SK-N-SH (cell line): ENCODE results near the gene CYP46A1. TPM values are rescaled to one million over a fixed set of nuclear protein-coding genes. Genes with fewer than 3 reads are reported as not detected.

Experiments used
- CTCF ChIA-PET: fragments of 300-600, 350-600 bp; formaldehyde crosslinking; extraction: SDS; loops from one replicate; lab custom pipeline; 2021; lab: Yijun Ruan, JAX
- POLR2A ChIA-PET: fragments of 350-600 bp; sonication (Branson Sonifier 250); formaldehyde crosslinking; extraction: SDS; loops from one replicate; lab custom pipeline; 2020; ENCODE audit warnings: antibody characterized with exemption, inconsistent platforms; lab: Yijun Ruan, JAX
- DNase-seq: peaks from one replicate; pipeline ENCODE4 v3.0.0; 2012
- H2AFZ ChIP-seq: fragments of 200-600 bp; sonication (generic); 2 replicates; pipeline ENCODE4 v1.8.1; 2016; ENCODE audit warnings: antibody characterized with exemption, mild to moderate bottlenecking, low read depth
- H3F3A ChIP-seq: fragments of 200-600 bp; sonication (generic); replicated peaks from 2 replicates; pipeline ENCODE3; 2016; ENCODE audit warnings: antibody characterized with exemption, mild to moderate bottlenecking; ENCODE audit not compliant: insufficient read depth
- H3K27ac ChIP-seq, 2 experiments: fragments of 200-500 bp in 1 of 2; fragments of 200-600 bp in 1 of 2; sonication (Bioruptor generic) in 1 of 2; sonication (generic), shearing (Covaris generic) in 1 of 2; 2 replicates each; pipeline versions ENCODE4 v1.5.1 to v1.6.1; 2014 to 2016; ENCODE audit warnings: low read depth in 2 of 2, inconsistent platforms in 1 of 2, low read length in 1 of 2, mild to moderate bottlenecking in 1 of 2, mixed read lengths in 1 of 2
- H3K27me3 ChIP-seq: fragments of 200-600 bp; sonication (generic), shearing (Covaris generic); 2 replicates; pipeline ENCODE4 v1.6.1; 2016; ENCODE audit warnings: mixed run types; ENCODE audit not compliant: insufficient read depth
- H3K36me3 ChIP-seq, 2 experiments: fragments of 200-500 bp in 1 of 2; fragments of 200-600 bp in 1 of 2; sonication (Bioruptor generic) in 1 of 2; sonication (generic) in 1 of 2; replicated peaks in 1 of 2; 2 replicates each; pipeline versions ENCODE3 to v1.5.1; 2014 to 2016; ENCODE audit warnings: low read length in 1 of 2, mild to moderate bottlenecking in 1 of 2; ENCODE audit not compliant: insufficient read depth in 2 of 2, control insufficient read depth in 1 of 2
- H3K4me1 ChIP-seq, 2 experiments: fragments of 200-500 bp in 1 of 2; fragments of 200-600 bp in 1 of 2; sonication (Bioruptor generic) in 1 of 2; sonication (generic), shearing (Covaris generic) in 1 of 2; 2 replicates each; pipeline versions ENCODE4 v1.5.1 to v1.6.1; 2014 to 2016; ENCODE audit warnings: low read depth in 1 of 2, low read length in 1 of 2, mixed run types in 1 of 2; ENCODE audit not compliant: insufficient read depth in 2 of 2, control insufficient read depth in 1 of 2
- H3K4me2 ChIP-seq: fragments of 200-600 bp; sonication (generic), shearing (Covaris generic); 2 replicates; pipeline ENCODE4 v1.6.1; 2017; ENCODE audit warnings: mixed run types
- H3K4me3 ChIP-seq, 2 experiments: fragments of 200-500 bp in 1 of 2; fragments of 200-600 bp in 1 of 2; sonication (Bioruptor generic) in 1 of 2; sonication (generic), shearing (Covaris generic) in 1 of 2; 2 replicates each; pipeline versions ENCODE4 v1.5.1 to v1.8.1; 2014 to 2016; ENCODE audit warnings: low read depth in 2 of 2, inconsistent platforms in 1 of 2, low read length in 1 of 2, mild to moderate bottlenecking in 1 of 2, mixed read lengths in 1 of 2, moderate library complexity in 1 of 2
- H3K79me2 ChIP-seq: fragments of 200-600 bp; sonication (generic); 2 replicates; pipeline ENCODE4 v1.8.1; 2017; ENCODE audit warnings: mild to moderate bottlenecking; ENCODE audit not compliant: insufficient read depth
- H3K9ac ChIP-seq: fragments of 200-600 bp; sonication (generic); 2 replicates; pipeline ENCODE4 v1.6.1; 2017; ENCODE audit warnings: mixed run types
- H3K9me2 ChIP-seq: fragments of 200-600 bp; sonication (generic); 2 replicates; pipeline ENCODE4 v1.6.1; 2017; ENCODE audit warnings: mixed run types
- H3K9me3 ChIP-seq: fragments of 200-600 bp; sonication (generic); 2 replicates; pipeline ENCODE4 v1.6.1; 2017; ENCODE audit warnings: mixed run types, mild to moderate bottlenecking, moderate library complexity
- H4K20me1 ChIP-seq: fragments of 200-600 bp; sonication (generic); 2 replicates; pipeline ENCODE4 v1.6.1; 2017; ENCODE audit warnings: mild to moderate bottlenecking, mixed run types; ENCODE audit not compliant: insufficient read depth
- CHD2 ChIP-seq: fragments of 150-350 bp; IDR thresholded peaks from 2 replicates; pipeline ENCODE4 v1.6.1; 2018; ENCODE audit warnings: low read length; ENCODE audit not compliant: partially characterized antibody
- ELF1 ChIP-seq: IDR thresholded peaks from 2 replicates; pipeline ENCODE4 v1.4.0; 2012
- EP300 ChIP-seq, 2 experiments: IDR thresholded peaks; 2 replicates each; pipeline versions ENCODE4 v1.4.0 to v1.6.1; 2012; ENCODE audit warnings: borderline replicate concordance in 1 of 2, low read depth in 1 of 2, low read length in 1 of 2
- EZH2phosphoT487 ChIP-seq: fragments of 200-600 bp; sonication (generic); IDR thresholded peaks from 2 replicates; pipeline ENCODE4 v1.6.1; 2017; ENCODE audit warnings: low read depth, mixed run types, mild to moderate bottlenecking, antibody characterized with exemption, moderate library complexity, borderline replicate concordance
- FOSL2 ChIP-seq: IDR thresholded peaks from 2 replicates; pipeline ENCODE4 v1.4.0; 2012; ENCODE audit warnings: low read depth, mild to moderate bottlenecking, moderate library complexity, borderline replicate concordance
- FOXJ3 ChIP-seq: sonication (generic); formaldehyde crosslinking; IDR thresholded peaks from 2 replicates; pipeline ENCODE4 v1.5.1; 2020; ENCODE audit warnings: mild to moderate bottlenecking, missing genetic modification reagents
- MEF2A ChIP-seq: IDR thresholded peaks from 2 replicates; pipeline ENCODE4 v1.4.0; 2012; ENCODE audit warnings: low read depth, borderline replicate concordance
- NFIC ChIP-seq: IDR thresholded peaks from 2 replicates; pipeline ENCODE4 v1.4.0; 2012; ENCODE audit warnings: borderline replicate concordance
- NRF1 ChIP-seq: IDR thresholded peaks from 2 replicates; pipeline ENCODE4 v1.6.1; 2012; ENCODE audit warnings: low read depth, mild to moderate bottlenecking, low read length
- RXRA ChIP-seq: IDR thresholded peaks from 2 replicates; pipeline ENCODE4 v1.4.0; 2012; ENCODE audit warnings: low read depth, mild to moderate bottlenecking, borderline replicate concordance
- SIN3A ChIP-seq: IDR thresholded peaks from 2 replicates; pipeline ENCODE4 v1.6.1; 2012; ENCODE audit warnings: low read depth, mild to moderate bottlenecking, low read length, moderate library complexity, borderline replicate concordance
- TCF12 ChIP-seq: IDR thresholded peaks from 2 replicates; pipeline ENCODE4 v1.4.0; 2012
- WGBS: methylation state at CpG from one replicate; pipeline ENCODE4 v1.1.6; 2017; ENCODE audit warnings: low lambda C conversion rate; 5-methylcytosine and 5-hydroxymethylcytosine counted together
- polyA plus RNA-seq, 3 experiments: library from polyadenylated mRNA; depleted of rRNA; stranded (reverse); fragments of >200 nt; gene quantifications; 2 replicates each; pipeline ENCODE4 v1.2.3, GENCODE V29; 2012
- TF ChIP-seq, protein P1 (sequence below): IDR thresholded peaks from 2 replicates; pipeline ENCODE4; 2012
- TF ChIP-seq, protein P2 (sequence below): IDR thresholded peaks from 2 replicates; pipeline ENCODE4 v1.4.0; 2012; ENCODE audit warnings: low read depth
- TF ChIP-seq, protein P3 (sequence below): IDR thresholded peaks from 2 replicates; pipeline ENCODE4 v1.4.0; 2012; ENCODE audit warnings: low read depth, borderline replicate concordance
- TF ChIP-seq, protein P4 (sequence below): fragments of 200-600 bp; sonication (generic); IDR thresholded peaks from 2 replicates; pipeline ENCODE4 v1.6.1; 2017; ENCODE audit warnings: antibody characterized with exemption, mild to moderate bottlenecking, moderate library complexity

Gene CYP46A1
- polyA plus RNA-seq, 1 of the 3 experiments (the other 2 are of a cell fraction) = 0.30 TPM

DNA sequence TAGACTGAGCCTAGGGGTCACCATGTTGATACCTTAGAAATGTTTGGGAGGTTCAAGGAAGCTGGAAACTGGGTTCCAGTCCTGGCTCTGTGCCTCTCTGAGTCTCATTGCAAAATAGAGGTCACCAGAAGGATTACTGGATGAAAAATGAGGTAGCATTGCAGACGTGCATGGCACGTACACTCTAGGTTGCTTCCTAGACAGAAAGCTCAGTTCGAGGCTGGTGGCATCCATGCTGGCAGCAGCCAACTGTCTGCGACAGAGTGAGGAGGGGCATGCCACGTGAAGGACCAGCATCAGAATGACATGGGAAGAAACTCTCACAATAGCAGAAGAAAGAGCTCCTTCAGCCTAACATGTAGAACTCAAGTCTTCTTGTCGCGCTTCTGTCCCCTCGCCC lies 4.6 kb upstream of the CYP46A1 start:
- peaks cover 0 to 11% of the 10 kb centered on the region in 2 experiments; a peak in 1 of 4 replicates for H3K4me1 ChIP-seq
- H3K27ac ChIP-seq = no peak overlapping the region
- H3F3A ChIP-seq = no peaks in the 10 kb centered on the region
- H3K79me2 ChIP-seq = no peaks in the 10 kb centered on the region
- H3K9me2 ChIP-seq = no peaks in the 10 kb centered on the region
- no peaks in the 10 kb centered on the region for H3K36me3 ChIP-seq
- POLR2A ChIA-PET = no interaction called here
- H3K9me3 ChIP-seq = no peaks in the 10 kb centered on the region
- H3K9ac ChIP-seq = no peak overlapping the region
- no peak overlapping the region for H3K4me3 ChIP-seq
- H3K4me2 ChIP-seq = no peak overlapping the region
- CTCF ChIA-PET = interaction anchor here (0.6 to 4.7 kb wide), 9 partner anchors 12 to 303 kb away, joined by 3 to 26 read pairs (median 4); no protein-coding TSS in a partner anchor
- H2AFZ ChIP-seq = no peak overlapping the region
- DNase-seq = no peak
- TF ChIP-seq, protein P1, sequence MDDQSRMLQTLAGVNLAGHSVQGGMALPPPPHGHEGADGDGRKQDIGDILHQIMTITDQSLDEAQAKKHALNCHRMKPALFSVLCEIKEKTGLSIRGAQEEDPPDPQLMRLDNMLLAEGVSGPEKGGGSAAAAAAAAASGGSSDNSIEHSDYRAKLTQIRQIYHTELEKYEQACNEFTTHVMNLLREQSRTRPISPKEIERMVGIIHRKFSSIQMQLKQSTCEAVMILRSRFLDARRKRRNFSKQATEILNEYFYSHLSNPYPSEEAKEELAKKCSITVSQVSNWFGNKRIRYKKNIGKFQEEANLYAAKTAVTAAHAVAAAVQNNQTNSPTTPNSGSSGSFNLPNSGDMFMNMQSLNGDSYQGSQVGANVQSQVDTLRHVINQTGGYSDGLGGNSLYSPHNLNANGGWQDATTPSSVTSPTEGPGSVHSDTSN = no peak
- TF ChIP-seq, protein P2, sequence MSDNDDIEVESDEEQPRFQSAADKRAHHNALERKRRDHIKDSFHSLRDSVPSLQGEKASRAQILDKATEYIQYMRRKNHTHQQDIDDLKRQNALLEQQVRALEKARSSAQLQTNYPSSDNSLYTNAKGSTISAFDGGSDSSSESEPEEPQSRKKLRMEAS = no peak
- TF ChIP-seq RXRA (no peak), ELF1 (no peak), EZH2phosphoT487 (no peak), TCF12 (no peak), MEF2A (no peak), NFIC (no peak), NRF1 (no peak), FOSL2 (no peak), EP300 (IDR thresholded peaks at IDR 0.05; ENCODE audit: borderline replicate concordance in 1 of 2, low read depth in 1 of 2, low read length in 1 of 2) (no peak), SIN3A (no peak), FOXJ3 (CRISPR knock-in tag) (no peak)
- TF ChIP-seq, protein P3, sequence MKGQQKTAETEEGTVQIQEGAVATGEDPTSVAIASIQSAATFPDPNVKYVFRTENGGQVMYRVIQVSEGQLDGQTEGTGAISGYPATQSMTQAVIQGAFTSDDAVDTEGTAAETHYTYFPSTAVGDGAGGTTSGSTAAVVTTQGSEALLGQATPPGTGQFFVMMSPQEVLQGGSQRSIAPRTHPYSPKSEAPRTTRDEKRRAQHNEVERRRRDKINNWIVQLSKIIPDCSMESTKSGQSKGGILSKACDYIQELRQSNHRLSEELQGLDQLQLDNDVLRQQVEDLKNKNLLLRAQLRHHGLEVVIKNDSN = no peak
- TF ChIP-seq, protein P4, sequence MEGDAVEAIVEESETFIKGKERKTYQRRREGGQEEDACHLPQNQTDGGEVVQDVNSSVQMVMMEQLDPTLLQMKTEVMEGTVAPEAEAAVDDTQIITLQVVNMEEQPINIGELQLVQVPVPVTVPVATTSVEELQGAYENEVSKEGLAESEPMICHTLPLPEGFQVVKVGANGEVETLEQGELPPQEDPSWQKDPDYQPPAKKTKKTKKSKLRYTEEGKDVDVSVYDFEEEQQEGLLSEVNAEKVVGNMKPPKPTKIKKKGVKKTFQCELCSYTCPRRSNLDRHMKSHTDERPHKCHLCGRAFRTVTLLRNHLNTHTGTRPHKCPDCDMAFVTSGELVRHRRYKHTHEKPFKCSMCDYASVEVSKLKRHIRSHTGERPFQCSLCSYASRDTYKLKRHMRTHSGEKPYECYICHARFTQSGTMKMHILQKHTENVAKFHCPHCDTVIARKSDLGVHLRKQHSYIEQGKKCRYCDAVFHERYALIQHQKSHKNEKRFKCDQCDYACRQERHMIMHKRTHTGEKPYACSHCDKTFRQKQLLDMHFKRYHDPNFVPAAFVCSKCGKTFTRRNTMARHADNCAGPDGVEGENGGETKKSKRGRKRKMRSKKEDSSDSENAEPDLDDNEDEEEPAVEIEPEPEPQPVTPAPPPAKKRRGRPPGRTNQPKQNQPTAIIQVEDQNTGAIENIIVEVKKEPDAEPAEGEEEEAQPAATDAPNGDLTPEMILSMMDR = no peak
- H4K20me1 ChIP-seq = no peaks in the 10 kb centered on the region
- H3K27me3 ChIP-seq = 0 out of 2 replicates have a peak, but pooled peaks cover 7% of the 10 kb centered on the region
- 81% methylated on average over 7 of the region's 8 CpGs for WGBS

DNA sequence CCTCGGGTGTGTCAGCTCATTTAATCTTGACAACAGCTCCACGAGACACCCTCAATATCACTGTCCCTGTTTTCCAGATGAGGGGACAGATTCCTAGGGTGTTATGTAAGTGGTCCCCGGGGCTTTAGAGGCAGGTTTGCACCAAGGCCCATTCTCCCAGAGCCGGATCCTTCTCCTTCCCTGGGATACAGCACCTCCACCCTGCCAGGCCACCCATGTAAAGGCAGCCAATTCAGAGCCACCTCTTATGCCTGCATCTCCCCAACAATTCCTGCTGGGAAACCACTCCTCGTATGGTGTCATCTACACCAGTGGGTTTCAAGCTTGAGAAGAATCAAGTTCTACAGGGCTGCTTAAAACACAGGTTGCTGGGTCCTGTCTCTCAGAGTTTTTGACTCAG lies 4.1 kb upstream of the CYP46A1 start:
- TF ChIP-seq EP300 (IDR thresholded peaks at IDR 0.05; ENCODE audit: borderline replicate concordance in 1 of 2, low read depth in 1 of 2, low read length in 1 of 2) (no peak), CHD2 (no peak), MEF2A (no peak)
- Histone ChIP-seq H3K79me2 (no peaks in the 10 kb centered on the region), H3F3A (no peaks in the 10 kb centered on the region), H3K36me3 (no peaks in the 10 kb centered on the region), H2AFZ (no peak overlapping the region), H3K4me1 (peaks cover 0 to 13% of the 10 kb centered on the region in 2 experiments; a peak in 1 of 4 replicates), H3K27ac (no peak overlapping the region), H3K9me3 (no peaks in the 10 kb centered on the region), H3K4me2 (no peak overlapping the region), H4K20me1 (no peaks in the 10 kb centered on the region), H3K27me3 (0 out of 2 replicates have a peak, but pooled peaks cover 7% of the 10 kb centered on the region), H3K9ac (no peak overlapping the region), H3K4me3 (no peak overlapping the region), H3K9me2 (no peaks in the 10 kb centered on the region)
- no peak for DNase-seq
- 49% methylated on average over 5 of the region's 5 CpGs for WGBS
- ChIA-PET CTCF (interaction anchor here (1.2 to 4.7 kb wide), 8 partner anchors 13 to 302 kb away, joined by 3 to 26 read pairs (median 4); no protein-coding TSS in a partner anchor), POLR2A (no interaction called here)
